HS-27A (cell line): ENCODE data around the gene PRKAR1B.

Experiments
- DNase-seq: peaks from one replicate; pipeline ENCODE4 v3.0.0-alpha.2; 2012; ENCODE audit warnings: low read depth, missing footprints

Gene PRKAR1B

GRCh38 chr7:727104-727805 lies at the start of gene PRKAR1B:
Gene PRKAR1B (minus strand): TSS chr7:727281. CDS start chr7:711505, 15,776 bp downstream.
- no peak for DNase-seq

DNA sequence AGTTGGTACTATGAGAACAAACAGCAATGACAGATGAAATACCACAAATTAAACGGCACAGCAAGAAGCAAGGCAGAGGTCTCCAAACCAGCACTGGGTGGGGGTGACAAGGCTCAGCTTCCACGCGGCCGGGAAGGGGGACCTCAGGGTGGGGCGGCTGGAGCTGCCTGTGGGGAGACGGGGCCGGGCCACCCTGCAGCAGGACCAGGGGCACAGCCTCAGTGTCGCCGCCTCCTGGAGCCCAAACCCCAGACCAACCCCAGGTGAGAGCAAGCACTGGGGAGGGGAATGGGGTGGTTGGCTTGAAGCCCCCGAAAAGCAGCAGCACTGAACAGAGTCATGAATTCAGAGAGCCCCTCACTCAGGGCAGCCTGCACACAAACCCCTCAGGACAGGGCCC lies 49.3 kb upstream of the PRKAR1B start:
- no peak for DNase-seq

DNA sequence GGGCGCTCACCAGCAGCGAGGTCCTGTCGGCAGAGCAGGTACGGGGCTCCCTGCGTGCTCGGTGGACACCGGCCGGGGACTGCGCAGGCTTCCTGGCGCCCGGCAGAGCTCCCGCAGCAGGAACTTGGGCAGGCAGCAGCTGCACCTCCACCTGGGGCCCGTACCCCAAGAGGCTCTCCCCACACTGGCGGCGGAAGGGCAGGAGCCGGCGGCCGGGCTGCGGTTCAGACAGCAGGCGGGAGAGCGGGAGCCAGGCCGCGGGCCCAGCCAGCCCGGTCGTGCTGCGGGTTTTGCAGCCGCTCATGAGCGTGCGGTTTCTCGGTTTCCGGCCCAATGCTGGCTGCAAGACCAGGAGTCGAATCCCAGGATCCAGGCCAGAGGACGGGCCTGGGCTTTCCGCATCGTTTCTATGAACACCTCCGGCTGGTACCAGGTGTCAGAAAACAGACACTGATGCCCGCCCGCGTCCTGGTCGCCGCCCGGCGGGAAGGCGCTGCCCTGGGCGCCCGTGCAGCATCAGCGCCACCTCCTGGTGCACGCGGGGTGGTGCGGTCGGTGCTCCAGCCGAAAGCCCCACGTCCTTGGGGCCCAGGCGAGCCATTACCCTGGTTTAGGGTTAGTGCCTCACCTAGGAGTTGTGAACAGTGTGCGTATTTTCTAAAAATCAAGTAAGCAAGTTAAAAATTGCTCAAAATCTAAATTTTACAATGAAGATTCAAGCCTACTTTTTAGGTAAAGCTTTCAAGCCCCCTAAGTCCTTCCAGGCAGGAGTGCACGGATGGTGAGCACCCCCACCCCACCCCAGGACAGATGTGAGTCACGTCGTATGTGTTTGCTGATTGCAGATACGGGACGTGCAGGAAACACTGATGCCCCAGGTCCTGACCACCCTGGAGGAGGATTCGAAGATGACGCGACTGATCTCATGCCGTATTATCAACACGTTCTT lies 47.4 kb upstream of the PRKAR1B start:
- no peak for DNase-seq

- DNase-seq: no peak
Observed at GRCh38 chr7:773622-773915, 46.5 kb upstream of the PRKAR1B start.

DNA sequence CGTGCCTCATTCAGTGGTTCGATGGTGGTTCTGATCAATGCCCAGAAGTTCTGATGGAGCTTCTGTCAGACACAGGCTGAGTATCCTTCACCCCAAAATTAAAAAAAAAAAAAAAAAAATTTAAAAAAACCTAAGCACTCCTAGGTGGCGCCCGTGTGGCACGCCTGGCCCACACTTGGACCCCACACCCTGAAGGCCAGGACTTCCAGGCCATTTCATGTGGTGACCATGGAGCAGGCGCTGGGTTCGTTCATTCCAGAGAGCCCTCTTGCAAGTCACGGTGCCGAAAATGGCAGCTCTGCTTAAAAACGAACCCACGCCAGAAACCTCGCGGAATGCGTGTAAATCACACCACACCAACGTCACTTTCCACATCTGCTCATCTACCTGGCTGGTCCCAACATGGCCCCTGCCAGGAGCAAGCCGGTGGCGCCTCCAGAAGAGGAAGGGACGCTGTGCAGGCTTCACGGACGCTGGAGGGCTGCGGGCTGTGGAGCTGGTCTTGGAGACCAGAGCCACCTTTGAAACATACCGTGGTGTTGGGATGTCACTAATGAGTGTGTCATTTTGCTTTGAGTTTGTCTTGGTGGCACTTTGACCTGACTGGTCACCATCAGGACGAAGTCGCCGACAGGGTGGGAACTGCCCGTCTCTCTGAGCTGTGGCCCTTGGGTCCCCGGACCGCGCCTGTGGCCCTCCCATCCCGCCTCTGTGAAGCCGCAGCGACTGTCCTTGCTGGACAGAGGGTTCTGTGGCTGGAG lies 46.0 kb upstream of the PRKAR1B start:
- DNase-seq: no peak

DNA sequence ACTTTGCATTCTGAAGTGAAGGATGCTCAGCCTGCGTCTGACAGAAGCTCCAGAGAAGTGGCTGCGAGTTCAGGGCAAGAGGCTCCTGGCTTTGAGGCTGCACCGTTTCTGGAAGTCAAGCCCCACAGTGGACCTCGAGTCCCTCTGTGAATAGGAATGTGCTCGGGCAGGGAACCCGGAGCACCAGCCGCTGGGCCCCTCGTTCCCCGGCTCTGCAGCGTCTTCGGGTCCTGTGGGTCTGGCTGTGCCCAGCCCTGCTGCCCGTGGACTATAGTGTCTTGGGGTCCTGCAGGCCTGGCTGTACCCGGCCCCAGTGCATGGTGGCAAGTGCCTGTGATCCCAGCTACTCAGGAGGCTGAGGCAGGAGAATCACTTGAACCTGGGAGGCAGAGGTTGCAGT lies 45.3 kb upstream of the PRKAR1B start:
- DNase-seq: no peak

DNA sequence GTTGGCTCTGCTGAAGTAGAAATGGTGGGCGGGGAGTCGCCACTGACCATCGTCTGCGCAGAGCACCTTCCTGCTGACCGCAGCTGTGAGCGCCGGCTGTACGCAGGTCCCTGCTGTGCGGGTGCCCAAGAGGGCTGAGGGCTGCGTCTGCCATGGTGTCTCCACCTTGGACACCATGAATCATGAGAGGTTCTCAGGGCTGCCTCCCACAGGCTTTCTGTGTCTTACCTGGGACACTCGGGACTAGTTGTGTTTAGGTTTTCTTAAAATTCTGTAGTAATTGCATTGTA lies 44.9 kb upstream of the PRKAR1B start:
- DNase-seq: no peak

- no peak for DNase-seq
Observed at GRCh38 chr7:771234-772004, 44.3 kb upstream of the PRKAR1B start.

DNA sequence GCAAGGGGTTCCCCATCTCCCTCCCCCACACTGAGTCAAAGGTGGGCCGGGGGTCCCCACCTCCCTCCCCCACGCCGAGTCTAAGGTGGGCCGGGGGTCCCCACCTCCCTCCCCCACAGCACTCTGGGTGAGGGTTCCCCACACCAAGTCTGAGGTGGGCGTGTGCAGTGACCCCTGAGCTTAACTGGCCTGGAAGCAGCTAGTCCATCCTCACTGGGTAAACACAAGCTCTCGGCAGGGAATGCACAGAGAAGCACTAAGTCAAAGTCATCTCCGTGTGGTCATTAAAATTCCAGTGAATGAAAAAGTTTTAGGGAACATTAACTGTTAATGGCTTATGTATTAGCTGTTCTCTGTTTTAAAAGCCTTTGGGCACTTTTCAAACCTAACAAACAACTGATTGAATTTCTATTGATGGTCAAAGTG lies 43.7 kb upstream of the PRKAR1B start:
- no peak for DNase-seq

- DNase-seq: no peak
Observed at GRCh38 chr7:770336-770735, 43.3 kb upstream of the PRKAR1B start.

DNA sequence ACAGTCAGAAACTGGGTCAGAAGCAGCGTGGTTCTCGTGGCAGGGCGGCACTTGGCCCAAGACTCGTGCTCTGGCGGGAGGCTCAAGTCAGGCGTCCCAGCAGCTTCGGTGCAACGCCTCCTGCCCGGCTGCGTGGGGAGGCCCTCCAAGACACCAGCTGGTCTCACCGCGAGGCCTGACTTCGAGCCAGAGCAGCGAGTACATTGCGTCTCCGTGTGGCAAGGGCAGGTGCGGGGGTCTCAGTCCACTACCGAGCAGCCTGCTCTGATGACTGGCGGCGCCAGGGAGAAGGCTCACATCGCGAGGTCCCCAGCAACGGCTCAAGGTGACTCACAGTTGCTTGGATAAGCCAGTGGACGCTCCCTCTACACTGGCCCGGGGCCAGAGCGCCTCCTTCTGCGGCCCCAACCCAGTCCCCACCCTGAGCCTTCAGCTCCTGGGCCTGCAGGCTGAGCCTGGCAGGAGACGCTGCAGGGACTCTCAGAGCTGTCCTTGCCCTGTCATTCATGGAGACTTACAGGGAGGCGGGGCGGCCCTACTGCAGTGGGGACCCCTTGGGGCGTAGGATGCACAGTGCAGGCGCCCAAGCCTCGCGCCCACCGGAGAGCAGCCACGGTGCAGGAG lies 41.9 kb upstream of the PRKAR1B start:
- DNase-seq: no peak

DNA sequence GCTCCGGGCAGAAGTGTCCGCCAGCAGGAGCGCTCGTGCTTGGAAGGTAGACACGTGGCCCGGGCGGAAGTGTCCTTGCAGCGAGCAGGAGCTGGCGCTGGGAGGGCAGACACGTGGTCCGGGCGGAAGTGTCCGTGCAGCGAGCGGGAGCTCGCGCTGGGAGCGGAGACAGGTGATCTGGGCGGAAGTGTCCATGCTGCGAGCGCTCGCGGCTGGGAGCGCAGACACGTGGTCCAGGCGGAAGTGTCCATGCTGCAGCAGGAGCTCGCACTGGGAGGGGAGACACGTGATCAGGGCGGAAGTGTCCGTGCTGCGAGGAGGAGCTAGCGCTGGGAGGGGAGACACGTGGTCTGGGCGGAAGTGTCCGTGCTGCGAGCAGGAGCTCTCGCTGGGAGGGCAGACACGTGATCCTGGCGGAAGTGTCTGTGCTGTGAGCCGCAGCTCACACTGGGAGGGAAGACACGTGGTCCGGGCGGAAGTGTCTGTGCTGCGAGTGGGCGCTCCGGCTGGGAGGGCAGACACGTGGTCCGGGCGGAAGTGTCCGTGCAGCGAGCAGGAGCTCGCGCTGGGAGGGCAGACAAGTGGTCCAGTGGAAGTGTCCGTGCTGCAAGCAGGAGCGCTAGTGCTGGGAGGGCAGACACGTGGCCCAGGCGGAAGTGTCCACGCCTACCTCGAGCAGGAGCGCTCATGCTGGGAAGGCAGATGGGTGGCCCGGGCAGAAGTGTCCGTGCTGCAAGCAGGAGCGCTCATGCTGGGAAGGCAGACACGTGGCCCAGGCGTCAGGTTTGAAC lies 41.1 kb upstream of the PRKAR1B start:
- DNase-seq: no peak

DNA sequence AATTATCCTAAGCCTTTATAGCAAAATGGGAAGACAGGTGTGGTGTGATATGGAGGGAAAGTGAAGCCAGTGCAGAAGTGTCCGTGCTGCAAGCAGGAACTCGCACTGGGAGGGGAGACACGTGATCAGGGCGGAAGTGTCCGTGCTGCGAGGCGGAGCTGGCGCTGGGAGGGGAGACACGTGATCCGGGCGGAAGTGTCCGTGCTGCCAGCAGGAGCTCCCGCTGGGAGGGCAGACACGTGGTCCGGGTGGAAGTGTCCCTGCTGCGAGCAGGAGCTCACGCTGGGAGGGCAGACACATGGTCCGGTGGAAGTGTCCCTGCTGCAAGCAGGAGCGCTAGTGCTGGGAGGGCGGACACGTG lies 40.5 kb upstream of the PRKAR1B start:
- no peak for DNase-seq

- no peak for DNase-seq
Observed at GRCh38 chr7:765383-765782, 38.3 kb upstream of the PRKAR1B start.

DNA sequence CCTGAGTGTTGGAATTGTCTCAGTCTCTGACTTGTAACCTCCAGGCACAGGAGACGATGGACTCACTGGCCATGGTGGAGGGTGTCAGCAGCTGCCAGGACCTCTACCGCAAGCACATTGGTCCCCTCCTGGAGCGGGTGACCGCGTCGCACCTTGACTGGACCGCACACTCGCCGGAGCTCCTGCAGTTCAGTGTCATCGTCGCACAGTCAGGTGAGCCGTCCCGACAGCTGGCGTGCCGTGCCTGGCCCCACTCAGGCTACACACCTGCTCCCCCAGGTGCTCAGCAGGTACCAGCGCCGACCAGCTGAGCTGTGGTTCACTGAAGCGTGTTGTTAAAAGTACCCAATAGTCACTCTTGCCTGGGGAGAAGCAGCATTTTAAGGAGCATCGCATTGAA lies 36.7 kb upstream of the PRKAR1B start:
- no peak for DNase-seq

DNA sequence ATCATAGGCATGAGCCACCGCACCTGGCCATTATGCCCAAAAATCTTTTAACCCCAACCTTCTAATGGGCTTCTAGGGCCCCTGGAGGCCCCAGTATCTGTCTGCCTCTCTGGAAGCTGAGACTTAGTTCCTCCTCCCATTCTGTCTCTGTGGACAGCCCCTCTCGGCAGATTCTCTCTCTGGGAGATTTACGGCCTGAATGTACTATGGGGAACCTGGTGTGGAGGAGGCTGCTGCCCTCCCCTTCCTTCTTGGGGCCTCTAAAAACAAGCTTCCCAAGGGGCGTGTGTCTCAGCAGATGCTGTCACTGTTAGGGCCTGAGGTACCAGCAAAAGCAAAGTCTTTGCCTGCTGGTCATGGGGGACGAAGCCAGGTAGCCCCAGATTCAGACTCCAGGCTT lies 35.8 kb upstream of the PRKAR1B start:
- no peak for DNase-seq

DNA sequence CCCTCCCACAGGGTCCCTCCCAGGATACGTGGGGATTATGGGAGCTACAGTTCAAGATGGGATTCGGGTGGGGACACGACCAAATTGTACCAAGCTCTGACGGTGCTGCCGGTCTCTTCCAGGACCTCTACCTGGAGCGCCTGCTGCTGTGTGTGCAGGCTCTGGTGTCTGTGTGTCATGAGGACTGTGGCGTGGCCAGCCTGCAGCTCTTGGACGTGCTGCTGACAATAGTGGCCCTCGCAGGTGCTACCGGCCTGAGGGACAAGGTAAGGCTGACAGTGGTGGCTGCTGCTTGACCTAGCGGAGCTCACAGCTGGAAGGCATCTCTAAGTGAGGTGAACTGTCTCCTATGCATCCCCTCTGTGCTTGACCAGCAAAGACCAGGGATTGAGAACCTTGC lies 34.5 kb upstream of the PRKAR1B start:
- no peak for DNase-seq

DNA sequence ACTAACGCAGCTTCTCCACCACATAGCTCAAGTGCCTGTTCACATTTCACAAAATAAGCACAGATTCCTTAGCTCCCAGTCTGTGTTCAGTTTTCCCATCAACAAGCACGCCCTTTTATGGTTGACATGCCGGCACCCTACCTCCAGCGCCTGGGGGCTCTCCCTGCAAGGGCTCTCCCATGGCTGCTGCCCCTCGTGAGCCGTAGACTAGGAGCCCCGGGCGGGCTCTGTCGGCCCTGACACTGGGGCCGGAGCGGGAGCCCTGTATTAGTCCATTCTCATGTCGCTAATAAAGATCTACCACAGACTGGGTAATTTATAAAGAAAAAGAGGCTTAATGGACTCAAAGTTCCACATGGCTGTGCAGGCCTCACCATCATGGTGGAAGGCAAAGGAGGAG lies 34.0 kb upstream of the PRKAR1B start:
- no peak for DNase-seq

DNA sequence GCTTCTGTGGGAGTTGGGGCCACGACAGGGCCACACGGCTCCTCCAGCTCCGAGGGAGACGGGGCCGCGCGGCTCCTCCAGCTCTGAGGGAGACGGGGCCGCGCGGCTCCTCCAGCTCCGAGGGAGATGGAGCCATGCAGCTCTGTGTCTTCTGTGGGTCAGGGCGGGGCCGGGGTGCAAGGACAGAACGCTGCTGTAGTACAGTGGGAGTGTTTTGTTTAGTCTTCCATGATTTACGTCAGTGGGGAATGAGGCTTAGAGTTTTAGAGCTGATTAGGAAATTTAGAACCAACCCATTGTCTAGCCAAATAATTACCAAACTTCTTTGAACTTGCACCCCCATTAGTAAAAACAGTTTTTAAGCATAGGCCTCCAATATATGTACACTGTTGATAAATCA lies 32.9 kb upstream of the PRKAR1B start:
- no peak for DNase-seq

DNA sequence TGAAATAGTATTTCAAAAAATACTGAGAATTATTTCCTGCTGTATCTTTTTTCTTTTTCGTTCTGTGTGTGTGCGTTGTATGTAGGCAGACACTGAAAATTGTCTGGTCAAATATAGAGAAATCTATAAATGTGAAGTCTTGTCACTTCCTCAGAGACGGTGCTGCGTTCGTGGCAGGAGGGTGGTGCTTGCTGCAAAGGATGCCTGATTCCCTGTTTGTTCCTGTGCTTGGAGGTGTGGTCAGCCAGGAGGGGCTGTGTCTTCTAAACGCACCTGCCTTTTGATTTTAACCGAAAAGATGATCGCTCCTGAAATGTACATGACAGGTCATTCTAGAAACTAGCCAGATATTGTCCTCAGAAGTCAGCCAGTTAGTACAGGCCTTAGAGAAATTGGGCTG lies 32.5 kb upstream of the PRKAR1B start:
- DNase-seq: no peak

DNA sequence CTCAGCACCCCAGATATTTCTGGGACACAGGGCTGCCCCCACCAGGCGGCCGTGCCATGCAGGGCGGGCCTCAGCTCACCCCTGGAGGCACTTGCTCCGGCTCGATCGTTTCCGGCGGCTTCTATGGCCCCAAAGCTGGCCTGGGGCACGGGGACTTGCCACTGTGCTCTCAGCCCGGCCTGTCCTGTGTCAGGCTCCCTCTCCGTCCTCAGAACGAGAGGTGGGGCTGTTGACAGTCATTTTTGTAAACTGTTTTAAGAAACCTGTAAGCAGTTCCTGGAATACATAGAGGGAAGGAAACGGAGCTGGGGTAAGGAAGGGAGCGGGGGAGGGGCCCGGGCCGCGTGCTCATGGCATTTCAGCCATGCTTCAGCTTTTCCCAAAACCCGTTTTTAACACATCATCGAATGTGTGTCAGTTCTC lies 30.7 kb upstream of the PRKAR1B start:
- DNase-seq: no peak
